HG03457 (cell line): ENCODE results near the gene PRDM16.

Experiments
- ATAC-seq: cut with Tn5 transposase; IDR thresholded peaks from one replicate; pipeline ENCODE4 v1.9.1; 2021; ENCODE audit warnings: moderate number of reproducible peaks; ENCODE audit not compliant: unreplicated experiment

Gene PRDM16

GRCh38 chr1:3219005-3219790, 150.2 kb downstream of the PRDM16 start:
- ATAC-seq, result no peak

GRCh38 chr1:3219791-3220467, 150.9 kb downstream of the PRDM16 start:
- no peak for ATAC-seq

- ATAC-seq, result no peak
Measured at GRCh38 chr1:3221112-3222041, 152.4 kb downstream of the PRDM16 start.

GRCh38 chr1:3222042-3222692, 153.2 kb downstream of the PRDM16 start:
- ATAC-seq, result no peak

- no peak for ATAC-seq
Measured at GRCh38 chr1:3225661-3226060, 156.7 kb downstream of the PRDM16 start.

GRCh38 chr1:3226191-3226590, 157.2 kb downstream of the PRDM16 start:
- ATAC-seq, result no peak

- ATAC-seq, result no peak
Measured at GRCh38 chr1:3226701-3227350, 157.8 kb downstream of the PRDM16 start.

GRCh38 chr1:3227351-3227704, 158.3 kb downstream of the PRDM16 start:
- ATAC-seq, result no peak

GRCh38 chr1:3227893-3228292, 158.9 kb downstream of the PRDM16 start:
- ATAC-seq, result no peak

- ATAC-seq, result no peak
Measured at GRCh38 chr1:3229081-3229725, 160.2 kb downstream of the PRDM16 start.

- ATAC-seq, result no peak
Measured at GRCh38 chr1:3230553-3230952, 161.6 kb downstream of the PRDM16 start.

- no peak for ATAC-seq
Measured at GRCh38 chr1:3231245-3231644, 162.2 kb downstream of the PRDM16 start.

GRCh38 chr1:3231826-3232225, 162.8 kb downstream of the PRDM16 start:
- no peak for ATAC-seq

GRCh38 chr1:3233031-3233430, 164.0 kb downstream of the PRDM16 start:
- no peak for ATAC-seq

GRCh38 chr1:3233551-3233950, 164.5 kb downstream of the PRDM16 start:
- no peak for ATAC-seq

- no peak for ATAC-seq
Measured at GRCh38 chr1:3234281-3234680, 165.3 kb downstream of the PRDM16 start.

- ATAC-seq, result no peak
Measured at GRCh38 chr1:3234956-3235355, 166.0 kb downstream of the PRDM16 start.

GRCh38 chr1:3235496-3235895, 166.5 kb downstream of the PRDM16 start:
- no peak for ATAC-seq

- no peak for ATAC-seq
Measured at GRCh38 chr1:3236361-3236760, 167.4 kb downstream of the PRDM16 start.

- ATAC-seq, result no peak
Measured at GRCh38 chr1:3236955-3237354, 168.0 kb downstream of the PRDM16 start.
